ENCODE data around the gene HOMER2.

GRCh38 chr15:82850731-82851130 lies 101.8 kb downstream of the HOMER2 start:
- no peak for TF ChIP-seq CTCF (IDR thresholded peaks at IDR 0.05; ENCODE audit: low read depth, low read length)
- TF ChIP-seq EZH2phosphoT487 (IDR thresholded peaks at IDR 0.05; ENCODE audit: low read depth) = no peak
